Activated B cell treated with CpG ODN at 0.5 μM for 24 hours (primary cell): ENCODE data around the gene SPPL2A. TPM values are rescaled to one million over a fixed set of nuclear protein-coding genes. Genes with fewer than 3 reads are reported as not detected.

Source experiments
- ATAC-seq: fragments of 200-7000 bp; cut with Tn5 transposase; one replicate; pipeline ENCODE4 v1.10.0; 2021; ENCODE audit warnings: low read depth, mild to moderate bottlenecking, moderate library complexity
- CTCF ChIA-PET: fragments of 350-600 bp; sonication (Branson Sonifier 250); formaldehyde crosslinking; loops from one replicate; lab custom pipeline; 2021; ENCODE audit warnings: antibody characterized with exemption; lab: Charles Lee
- POLR2A ChIA-PET: fragments of 350-600 bp; sonication (Branson Sonifier 250); formaldehyde crosslinking; loops from one replicate; lab custom pipeline; 2021; ENCODE audit warnings: antibody characterized with exemption; lab: Charles Lee
- DNase-seq: peaks from one replicate; pipeline ENCODE4 v3.0.0; 2022
- H3K27ac Mint-ChIP-seq: one replicate; pipeline ENCODE4 v1.8.0; 2020; ENCODE audit warnings: mixed read lengths
- H3K27me3 Mint-ChIP-seq: one replicate; pipeline ENCODE4 v1.8.0; 2021; ENCODE audit warnings: mixed read lengths
- H3K36me3 Mint-ChIP-seq: one replicate; pipeline ENCODE4 v1.8.0; 2021; ENCODE audit warnings: low read depth, mixed read lengths
- H3K4me1 Mint-ChIP-seq: one replicate; pipeline ENCODE4 v1.8.0; 2021; ENCODE audit warnings: mixed read lengths
- H3K4me3 Mint-ChIP-seq: one replicate; pipeline ENCODE4 v1.8.0; 2020; ENCODE audit warnings: mild to moderate bottlenecking, mixed read lengths
- H3K9me3 Mint-ChIP-seq: one replicate; pipeline ENCODE4 v1.8.0; 2020; ENCODE audit warnings: mixed read lengths
- CTCF ChIP-seq: fragments of 200-600 bp; IDR thresholded peaks from one replicate; pipeline ENCODE4 v1.8.0; 2022; ENCODE audit warnings: antibody characterized with exemption, mild to moderate bottlenecking
- intact Hi-C: fragments of 100-400 bp; cut with micrococcal nuclease; formaldehyde crosslinking; loops from one replicate; pipeline ENCODE4 v1.15.1; 2024
- total RNA-seq: library from RNA; stranded (reverse); gene quantifications from 2 replicates; pipeline ENCODE4 v1.2.3, GENCODE V29; 2022

Gene SPPL2A
- total RNA-seq, 1 donor from 2014 or later = 85.3 TPM

- Mint-ChIP-seq H3K9me3 (no peaks in the 10 kb centered on the region), H3K4me3 (no peak overlapping the region)
- no peak for TF ChIP-seq CTCF
Observed at GRCh38 chr15:50773389-50773788, 7.9 kb upstream of the SPPL2A start.

GRCh38 chr15:50767332-50767861, 1.9 kb upstream of the SPPL2A start:
- Mint-ChIP-seq H3K4me3 (no peak overlapping the region), H3K9me3 (no peaks in the 10 kb centered on the region)

More at GRCh38 chr15:50773389-50773788, 7.9 kb upstream of the SPPL2A start:
- ChIA-PET CTCF (no interaction called here), POLR2A (no interaction called here)
- no peaks in the 10 kb centered on the region for H3K27me3 Mint-ChIP-seq
- ATAC-seq (no peak), DNase-seq (no peak)
- intact Hi-C loops = no loop called here
- H3K36me3 Mint-ChIP-seq = no peaks in the 10 kb centered on the region
- H3K27ac Mint-ChIP-seq = no peak overlapping the region
- no peaks in the 10 kb centered on the region for H3K4me1 Mint-ChIP-seq

GRCh38 chr15:50764461-50765194, 878 bp downstream of the SPPL2A start:
- ChIA-PET CTCF (interaction anchor here (0.9 kb wide), 1 partner anchor 115 kb away, joined by 3 read pairs; no protein-coding TSS in a partner anchor), POLR2A (interaction anchor here (0.6 to 1.9 kb wide), 16 partner anchors 10 to 1859 kb away, joined by 3 to 11 read pairs (median 4); partner anchors contain the start of genes AP4E1 and TRPM7)
- H3K36me3 Mint-ChIP-seq = peaks cover 24% of the 10 kb centered on the region
- H3K27ac Mint-ChIP-seq = peak overlapping the region; percentile 95
- H3K9me3 Mint-ChIP-seq = no peaks in the 10 kb centered on the region
- no peak for TF ChIP-seq CTCF
- ATAC-seq (peak; percentile 3), DNase-seq (no peak)
- peaks cover 53% of the 10 kb centered on the region for H3K4me1 Mint-ChIP-seq
- H3K27me3 Mint-ChIP-seq = no peaks in the 10 kb centered on the region
- H3K4me3 Mint-ChIP-seq = peak overlapping the region; percentile 97
- intact Hi-C loops = loop anchor here (1.0 to 10.0 kb wide), 9 partner anchors 77 to 1607 kb away; partner anchors contain the start of genes COPS2, DTWD1, FAM227B and GABPB1

More at GRCh38 chr15:50767332-50767861, 1.9 kb upstream of the SPPL2A start:
- Mint-ChIP-seq H3K27ac (peak overlapping the region; percentile 65), H3K4me1 (peaks cover 35% of the 10 kb centered on the region), H3K36me3 (peaks cover 14% of the 10 kb centered on the region), H3K27me3 (no peaks in the 10 kb centered on the region)
- no peak for TF ChIP-seq CTCF
- CTCF ChIA-PET = no interaction called here
- ATAC-seq (no peak), DNase-seq (no peak)
- intact Hi-C loops = loop anchor here (5.0 to 10.0 kb wide), 2 partner anchors 1143 to 1610 kb away; partner anchors contain the start of genes COPS2, DTWD1 and FAM227B
- POLR2A ChIA-PET = interaction anchor here (0.7 kb wide), 1 partner anchor 142 kb away, joined by 8 read pairs; no protein-coding TSS in a partner anchor

GRCh38 chr15:50758712-50759205, 6.7 kb downstream of the SPPL2A start:
- POLR2A ChIA-PET = no interaction called here
- intact Hi-C loops = no loop called here
- DNase-seq = no peak
- no peak overlapping the region for H3K4me3 Mint-ChIP-seq
- H3K9me3 Mint-ChIP-seq = no peaks in the 10 kb centered on the region
- peaks cover 47% of the 10 kb centered on the region for H3K4me1 Mint-ChIP-seq
- peaks cover 26% of the 10 kb centered on the region for H3K36me3 Mint-ChIP-seq
- H3K27ac Mint-ChIP-seq = no peak overlapping the region
- no peak for ATAC-seq
- H3K27me3 Mint-ChIP-seq = no peaks in the 10 kb centered on the region
- CTCF ChIA-PET = no interaction called here
- no peak for TF ChIP-seq CTCF

GRCh38 chr15:50753463-50753862, 12.0 kb downstream of the SPPL2A start:
- H3K4me1 Mint-ChIP-seq = peaks cover 15% of the 10 kb centered on the region
- H3K4me3 Mint-ChIP-seq = no peak overlapping the region
- POLR2A ChIA-PET = no interaction called here
- TF ChIP-seq CTCF = no peak
- DNase-seq (no peak), ATAC-seq (no peak)
- CTCF ChIA-PET = no interaction called here
- intact Hi-C loops = no loop called here
- H3K9me3 Mint-ChIP-seq = no peaks in the 10 kb centered on the region
- peaks cover 37% of the 10 kb centered on the region for H3K36me3 Mint-ChIP-seq
- no peak overlapping the region for H3K27ac Mint-ChIP-seq
- no peaks in the 10 kb centered on the region for H3K27me3 Mint-ChIP-seq
